ENCODE results near the gene OVAAL.

Gene OVAAL

DNA sequence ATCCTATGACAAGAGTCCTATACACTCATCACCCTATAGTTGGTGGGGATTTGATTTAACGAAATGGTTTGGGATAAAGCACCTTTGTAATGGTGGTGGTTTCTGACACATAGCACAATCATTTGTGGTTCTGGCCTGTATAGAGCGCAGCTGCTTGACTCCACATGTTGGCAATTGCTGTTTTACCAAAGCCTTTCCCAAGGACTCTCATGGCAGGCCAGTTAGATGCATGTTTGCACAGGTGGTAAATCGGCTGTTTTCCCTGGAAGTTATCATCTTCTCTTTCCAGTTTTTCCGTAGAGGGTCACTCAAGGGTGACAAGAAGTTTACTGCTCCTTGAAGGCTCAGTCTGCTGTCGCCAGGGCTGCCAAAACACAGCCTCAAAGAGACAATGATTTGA is 56.0 kb downstream of the OVAAL start:
- CTCF ChIA-PET = no interaction called here
- TF ChIP-seq HOXD13 (CRISPR knock-in tag; IDR thresholded peaks at IDR 0.05; ENCODE audit: borderline replicate concordance) = no peak
- no peak for TF ChIP-seq ZNF664 (tag by site-specific recombination; IDR thresholded peaks at IDR 0.05)
- no peak for TF ChIP-seq RBAK (tag by site-specific recombination; IDR thresholded peaks at IDR 0.05)
- no peak for TF ChIP-seq TCF7L2 (IDR thresholded peaks at IDR 0.05; ENCODE audit: borderline replicate concordance, low read depth, low read length)
- TF ChIP-seq ZNF16 (tag by site-specific recombination; IDR thresholded peaks at IDR 0.05; ENCODE audit: low read depth) = no peak
- TF ChIP-seq, protein P1, sequence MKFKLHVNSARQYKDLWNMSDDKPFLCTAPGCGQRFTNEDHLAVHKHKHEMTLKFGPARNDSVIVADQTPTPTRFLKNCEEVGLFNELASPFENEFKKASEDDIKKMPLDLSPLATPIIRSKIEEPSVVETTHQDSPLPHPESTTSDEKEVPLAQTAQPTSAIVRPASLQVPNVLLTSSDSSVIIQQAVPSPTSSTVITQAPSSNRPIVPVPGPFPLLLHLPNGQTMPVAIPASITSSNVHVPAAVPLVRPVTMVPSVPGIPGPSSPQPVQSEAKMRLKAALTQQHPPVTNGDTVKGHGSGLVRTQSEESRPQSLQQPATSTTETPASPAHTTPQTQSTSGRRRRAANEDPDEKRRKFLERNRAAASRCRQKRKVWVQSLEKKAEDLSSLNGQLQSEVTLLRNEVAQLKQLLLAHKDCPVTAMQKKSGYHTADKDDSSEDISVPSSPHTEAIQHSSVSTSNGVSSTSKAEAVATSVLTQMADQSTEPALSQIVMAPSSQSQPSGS (tag by site-specific recombination; IDR thresholded peaks at IDR 0.05; ENCODE audit: low read depth) = no peak
- TF ChIP-seq KLF10 (tag by site-specific recombination; IDR thresholded peaks at IDR 0.05) = no peak
- Histone ChIP-seq H3K36me3 (ENCODE audit: control insufficient read depth in 2 of 2, insufficient read depth in 1 of 2, low read length in 2 of 2) (no peaks in the 10 kb centered on the region), H3K4me3 (ENCODE audit: low read depth, low read length) (no peak overlapping the region), H3K4me1 (ENCODE audit: control insufficient read depth, insufficient read depth, low read length) (no peaks in the 10 kb centered on the region), H3K27ac (ENCODE audit: extremely low read depth, low read depth, low read length) (no peak overlapping the region), H3K9me3 (ENCODE audit: control insufficient read depth, insufficient read depth, low read depth, low read length) (no peaks in the 10 kb centered on the region)
- POLR2A ChIA-PET = no interaction called here

DNA sequence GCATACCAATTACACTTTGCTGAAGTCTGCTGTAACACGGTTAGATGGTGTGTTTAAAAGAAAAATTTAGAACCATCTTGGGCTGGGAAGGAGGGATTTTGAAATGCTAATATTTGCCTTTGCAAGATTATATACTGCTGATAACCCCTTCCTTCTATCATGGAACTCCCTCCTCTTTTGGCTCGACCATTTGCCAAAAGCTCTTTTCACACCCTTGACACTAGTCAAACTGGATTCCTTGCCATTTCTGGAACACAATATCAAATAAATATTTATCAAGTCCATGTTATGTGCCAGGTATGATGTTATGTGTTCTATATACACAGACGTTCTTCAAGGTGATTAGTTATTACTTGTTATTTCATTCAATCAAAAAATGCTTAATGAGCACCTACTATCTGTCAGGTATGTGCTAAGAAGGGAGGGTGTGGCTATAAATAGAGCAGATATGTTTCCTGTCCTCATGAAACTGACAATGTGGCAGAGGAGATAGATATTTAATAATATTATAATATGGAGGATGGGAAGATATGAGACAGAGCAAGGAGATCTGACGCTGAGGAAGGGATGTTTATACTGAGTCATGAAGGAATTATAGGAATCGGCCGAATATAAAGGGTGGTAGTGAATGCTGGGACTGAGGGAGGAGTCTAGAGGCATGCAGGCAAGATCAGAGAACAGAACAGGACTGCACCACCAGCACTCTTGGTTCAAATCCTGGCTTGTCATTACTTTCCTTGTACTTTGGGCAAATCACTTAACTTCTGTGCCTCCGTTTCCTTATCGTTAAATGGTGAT is 56.9 kb downstream of the OVAAL start:
- H3K36me3 ChIP-seq (ENCODE audit: control insufficient read depth in 2 of 2, insufficient read depth in 1 of 2, low read length in 2 of 2) = no peaks in the 10 kb centered on the region
- H3K4me1 ChIP-seq (ENCODE audit: control insufficient read depth, insufficient read depth, low read length) = no peaks in the 10 kb centered on the region
- H3K9me3 ChIP-seq (ENCODE audit: control insufficient read depth, insufficient read depth, low read depth, low read length) = no peaks in the 10 kb centered on the region
- POLR2A ChIA-PET = no interaction called here
- CTCF ChIA-PET = no interaction called here
- TF ChIP-seq KLF16 (tag by site-specific recombination; IDR thresholded peaks at IDR 0.05) = no peak
- TF ChIP-seq ZNF175 (tag by site-specific recombination; IDR thresholded peaks at IDR 0.05) = no peak
- TF ChIP-seq ZNF169 (tag by site-specific recombination; IDR thresholded peaks at IDR 0.05) = no peak
- TF ChIP-seq SP7 (tag by site-specific recombination; IDR thresholded peaks at IDR 0.05) = no peak
- H3K27ac ChIP-seq (ENCODE audit: extremely low read depth, low read depth, low read length) = no peak overlapping the region
- no peak overlapping the region for H3K4me3 ChIP-seq (ENCODE audit: low read depth, low read length)
